ENCODE measurements around the gene MGME1. TPM values are rescaled to one million over a fixed set of nuclear protein-coding genes. Genes with fewer than 3 reads are reported as not detected.

The MGME1 gene
- total and polyA plus RNA-seq, 2 of the 13 experiments (the other 11 are each of a cell fraction or from before 2014, with no cell fraction given): 36.7 to 66.6 TPM

DNA sequence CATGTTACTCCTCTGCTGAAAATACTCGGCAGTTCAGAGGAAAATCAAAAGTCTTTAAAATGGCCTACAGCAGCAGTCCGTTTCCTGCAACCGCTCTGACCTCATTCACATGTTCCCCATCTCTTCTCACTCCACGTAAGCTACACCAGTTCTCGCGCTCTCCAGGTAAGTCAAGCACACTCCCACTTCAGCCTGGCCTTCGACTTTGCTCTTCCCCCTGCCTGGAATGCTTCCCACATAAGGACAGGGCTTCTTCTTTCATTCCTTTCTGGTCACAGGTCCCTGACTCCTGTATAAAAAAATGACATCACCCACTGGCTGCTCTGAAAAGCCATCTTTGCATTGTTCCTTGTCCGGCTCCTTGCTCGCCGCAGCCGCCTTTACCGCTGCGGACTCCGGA is 42.7 kb downstream of the MGME1 start:
- Histone ChIP-seq H4K20me1 (ENCODE audit: insufficient read depth, low read length) (no peaks in the 10 kb centered on the region), H3K27me3 (ENCODE audit: control insufficient read depth in 1 of 2, insufficient read depth in 2 of 2, low read length in 2 of 2) (peaks cover 9 to 21% of the 10 kb centered on the region in 2 experiments; a peak in 4 of 5 replicates), H3K79me2 (ENCODE audit: insufficient read depth, low read length) (no peaks in the 10 kb centered on the region), H3K4me1 (ENCODE audit: insufficient read depth, low read length) (peaks cover 39% of the 10 kb centered on the region), H3K36me3 (replicated peaks in 1 of 2; ENCODE audit: control insufficient read depth in 1 of 2, insufficient read depth in 2 of 2, low read length in 2 of 2) (no peaks in the 10 kb centered on the region), H3K4me2 (ENCODE audit: low read depth, low read length) (peak overlapping the region; percentile 36), H3K9me3 (ENCODE audit: low read length) (no peaks in the 10 kb centered on the region), H3K4me3 (replicated peaks in 1 of 3; ENCODE audit: insufficient read depth in 1 of 3, low read depth in 2 of 3, low read length in 3 of 3) (peak overlapping the region in 1 of 3 experiments; percentile 0; a peak in 1 of 6 replicates), H3K9ac (ENCODE audit: insufficient read depth, low read depth, low read length) (no peak overlapping the region), H2AFZ (ENCODE audit: low read length) (no peak overlapping the region), H3K27ac (ENCODE audit: extremely low read length, insufficient read depth, low read length) (no peak overlapping the region)
- in situ Hi-C loops (cut with HindIII; ENCODE audit: extremely low pct_ligation_motif_present, low pct_unique_long_range_greater_than_20kb): no loop called here
- intact Hi-C loops (cut with micrococcal nuclease; ENCODE audit: unreplicated experiment): no loop called here
- no TSS peak for BruUV-seq (replicated peaks)
- ChIA-PET CTCF (ENCODE audit: low intra/inter-chr PET ratio, low total read pairs) (no interaction called here), POLR2A (no interaction called here)
- WGBS (ENCODE audit: low lambda C conversion rate): 51% methylated on average over 14 of the region's 14 CpGs
- FAIRE-seq (no peak), ATAC-seq (peak; percentile 48), DNase-seq (ENCODE audit: low spot score) (peak; percentile 85)
- TF ChIP-seq SOX5 (CRISPR knock-in tag; IDR thresholded peaks at IDR 0.05; ENCODE audit: borderline replicate concordance) (0 out of 2 replicates have a peak, but pooled peaks have one; percentile 13), BCL6 (CRISPR knock-in tag; IDR thresholded peaks at IDR 0.05) (peak; percentile 34; the same call in 1 of the 2 replicates), TEAD3 (CRISPR knock-in tag; optimal IDR thresholded peaks at IDR 0.05; ENCODE audit: borderline replicate concordance) (peak; percentile 72), NR2F6 (IDR thresholded peaks at IDR 0.05) (no peak), NR2F6 (CRISPR knock-in tag; IDR thresholded peaks at IDR 0.05) (no peak), PAXIP1 (CRISPR knock-in tag; conservative IDR thresholded peaks at IDR 0.05) (0 out of 2 replicates have a peak, but pooled peaks have one; percentile 19), SATB2 (CRISPR knock-in tag; IDR thresholded peaks at IDR 0.05) (no peak), ZKSCAN5 (CRISPR knock-in tag; IDR thresholded peaks at IDR 0.05) (no peak), ZNF274 (CRISPR knock-in tag; IDR thresholded peaks at IDR 0.05) (peak; percentile 40; the same call in 1 of the 2 replicates), ZNF83 (CRISPR knock-in tag; IDR thresholded peaks at IDR 0.05; ENCODE audit: borderline replicate concordance) (no peak), HNF4A (CRISPR knock-in tag; IDR thresholded peaks at IDR 0.05) (peak; percentile 45; the same call in 1 of the 2 replicates), ZMYM4 (CRISPR knock-in tag; IDR thresholded peaks at IDR 0.05) (peak; percentile 32; the same call in 1 of the 2 replicates)
- TF ChIP-seq, protein P1, sequence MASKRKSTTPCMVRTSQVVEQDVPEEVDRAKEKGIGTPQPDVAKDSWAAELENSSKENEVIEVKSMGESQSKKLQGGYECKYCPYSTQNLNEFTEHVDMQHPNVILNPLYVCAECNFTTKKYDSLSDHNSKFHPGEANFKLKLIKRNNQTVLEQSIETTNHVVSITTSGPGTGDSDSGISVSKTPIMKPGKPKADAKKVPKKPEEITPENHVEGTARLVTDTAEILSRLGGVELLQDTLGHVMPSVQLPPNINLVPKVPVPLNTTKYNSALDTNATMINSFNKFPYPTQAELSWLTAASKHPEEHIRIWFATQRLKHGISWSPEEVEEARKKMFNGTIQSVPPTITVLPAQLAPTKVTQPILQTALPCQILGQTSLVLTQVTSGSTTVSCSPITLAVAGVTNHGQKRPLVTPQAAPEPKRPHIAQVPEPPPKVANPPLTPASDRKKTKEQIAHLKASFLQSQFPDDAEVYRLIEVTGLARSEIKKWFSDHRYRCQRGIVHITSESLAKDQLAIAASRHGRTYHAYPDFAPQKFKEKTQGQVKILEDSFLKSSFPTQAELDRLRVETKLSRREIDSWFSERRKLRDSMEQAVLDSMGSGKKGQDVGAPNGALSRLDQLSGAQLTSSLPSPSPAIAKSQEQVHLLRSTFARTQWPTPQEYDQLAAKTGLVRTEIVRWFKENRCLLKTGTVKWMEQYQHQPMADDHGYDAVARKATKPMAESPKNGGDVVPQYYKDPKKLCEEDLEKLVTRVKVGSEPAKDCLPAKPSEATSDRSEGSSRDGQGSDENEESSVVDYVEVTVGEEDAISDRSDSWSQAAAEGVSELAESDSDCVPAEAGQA (IDR thresholded peaks at IDR 0.05; ENCODE audit: low read depth): no peak
- TF ChIP-seq, protein P1 (CRISPR knock-in tag; IDR thresholded peaks at IDR 0.05; ENCODE audit: borderline replicate concordance): no peak
- TF ChIP-seq, protein P2, sequence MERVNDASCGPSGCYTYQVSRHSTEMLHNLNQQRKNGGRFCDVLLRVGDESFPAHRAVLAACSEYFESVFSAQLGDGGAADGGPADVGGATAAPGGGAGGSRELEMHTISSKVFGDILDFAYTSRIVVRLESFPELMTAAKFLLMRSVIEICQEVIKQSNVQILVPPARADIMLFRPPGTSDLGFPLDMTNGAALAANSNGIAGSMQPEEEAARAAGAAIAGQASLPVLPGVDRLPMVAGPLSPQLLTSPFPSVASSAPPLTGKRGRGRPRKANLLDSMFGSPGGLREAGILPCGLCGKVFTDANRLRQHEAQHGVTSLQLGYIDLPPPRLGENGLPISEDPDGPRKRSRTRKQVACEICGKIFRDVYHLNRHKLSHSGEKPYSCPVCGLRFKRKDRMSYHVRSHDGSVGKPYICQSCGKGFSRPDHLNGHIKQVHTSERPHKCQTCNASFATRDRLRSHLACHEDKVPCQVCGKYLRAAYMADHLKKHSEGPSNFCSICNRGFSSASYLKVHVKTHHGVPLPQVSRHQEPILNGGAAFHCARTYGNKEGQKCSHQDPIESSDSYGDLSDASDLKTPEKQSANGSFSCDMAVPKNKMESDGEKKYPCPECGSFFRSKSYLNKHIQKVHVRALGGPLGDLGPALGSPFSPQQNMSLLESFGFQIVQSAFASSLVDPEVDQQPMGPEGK (CRISPR knock-in tag; IDR thresholded peaks at IDR 0.05): no peak

All from HepG2 (cell line).